ENCODE measurements around the gene NBPF3.

NBPF3 gene

DNA sequence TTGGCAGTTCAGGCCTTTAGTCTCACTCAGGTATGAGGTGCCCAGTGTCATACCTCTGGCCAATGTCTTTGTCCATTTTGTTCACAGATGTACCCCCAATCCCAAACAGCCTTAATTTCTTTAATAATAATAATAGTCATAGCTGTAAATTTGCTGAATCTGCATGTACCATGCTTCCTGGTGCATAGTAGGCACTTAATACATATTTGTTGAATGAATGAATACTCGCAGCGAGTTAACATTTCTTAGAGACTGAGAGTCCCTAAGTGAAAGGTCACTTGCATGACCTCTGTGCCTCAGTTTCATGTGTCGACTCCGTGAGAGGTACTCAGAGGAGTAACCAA lies 81.8 kb downstream of the NBPF3 start:
- no peak for DNase-seq

DNA sequence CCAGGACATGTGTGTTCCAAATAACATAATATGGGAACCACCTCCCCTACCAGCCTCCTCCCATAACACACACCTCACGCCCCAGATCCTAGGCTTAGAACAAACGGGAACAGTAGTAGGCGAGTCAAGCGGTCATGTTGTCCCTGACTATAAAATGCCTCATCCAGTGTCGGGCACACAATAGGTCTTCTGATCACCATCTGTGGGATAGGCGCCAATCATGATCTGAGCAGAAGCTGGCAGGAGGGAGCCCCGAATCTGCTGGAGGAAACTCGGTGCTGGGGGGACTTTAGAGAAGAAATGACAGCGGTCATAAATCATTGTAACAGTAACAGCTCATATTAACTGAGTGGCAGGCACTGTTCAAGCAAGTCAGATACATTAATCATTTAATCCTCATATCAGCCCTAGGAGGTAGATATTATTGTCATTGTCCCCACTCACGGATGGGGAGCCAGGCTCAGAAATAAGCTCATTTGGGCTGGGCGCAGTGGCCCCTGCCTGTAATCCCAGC lies 82.6 kb downstream of the NBPF3 start:
- DNase-seq = no peak

DNA sequence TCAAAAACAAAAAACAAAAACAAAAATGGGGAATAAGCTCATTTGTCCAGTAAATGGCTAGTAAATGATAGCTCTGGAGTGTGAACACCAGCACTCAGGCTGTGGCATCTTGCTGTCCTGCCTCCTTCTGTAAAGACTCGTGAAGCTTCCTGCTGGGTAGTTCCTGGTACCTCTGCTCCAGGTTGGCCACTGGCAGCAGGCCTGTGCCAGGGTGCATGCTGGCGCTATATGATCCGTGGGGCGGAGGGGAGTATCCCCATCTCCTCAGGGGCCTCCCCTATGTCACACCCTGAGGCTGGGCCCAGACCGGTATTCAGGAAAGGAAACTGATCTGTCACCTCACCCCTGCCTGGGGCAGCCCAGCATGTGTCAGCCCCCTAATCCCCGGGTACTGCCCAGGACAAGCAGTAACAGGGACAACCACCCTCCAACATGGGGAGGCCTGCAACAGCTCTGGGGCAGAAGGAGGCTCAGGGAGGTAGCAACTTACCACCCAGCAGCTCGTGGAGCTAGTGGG lies 83.4 kb downstream of the NBPF3 start:
- no peak for DNase-seq

DNA sequence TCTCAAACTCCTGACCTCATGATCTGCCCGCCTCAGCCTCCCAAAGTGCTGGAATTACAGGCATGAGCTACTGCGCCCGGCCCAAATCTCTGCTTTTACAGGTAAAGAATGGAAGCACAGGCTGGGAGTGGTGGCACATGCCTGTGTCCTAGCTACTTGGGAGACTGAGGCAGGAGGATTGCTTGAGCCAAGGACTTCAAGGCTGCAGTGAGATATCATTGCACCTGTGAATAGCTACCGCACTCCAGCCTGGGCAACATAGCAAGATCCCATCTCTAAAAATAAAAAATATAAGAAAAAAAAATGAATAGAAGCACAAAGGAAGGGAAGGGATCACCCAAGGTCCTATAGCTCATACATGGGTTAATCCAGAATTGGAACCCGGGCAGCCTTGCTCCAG lies 84.3 kb downstream of the NBPF3 start:
- no peak for DNase-seq

DNA sequence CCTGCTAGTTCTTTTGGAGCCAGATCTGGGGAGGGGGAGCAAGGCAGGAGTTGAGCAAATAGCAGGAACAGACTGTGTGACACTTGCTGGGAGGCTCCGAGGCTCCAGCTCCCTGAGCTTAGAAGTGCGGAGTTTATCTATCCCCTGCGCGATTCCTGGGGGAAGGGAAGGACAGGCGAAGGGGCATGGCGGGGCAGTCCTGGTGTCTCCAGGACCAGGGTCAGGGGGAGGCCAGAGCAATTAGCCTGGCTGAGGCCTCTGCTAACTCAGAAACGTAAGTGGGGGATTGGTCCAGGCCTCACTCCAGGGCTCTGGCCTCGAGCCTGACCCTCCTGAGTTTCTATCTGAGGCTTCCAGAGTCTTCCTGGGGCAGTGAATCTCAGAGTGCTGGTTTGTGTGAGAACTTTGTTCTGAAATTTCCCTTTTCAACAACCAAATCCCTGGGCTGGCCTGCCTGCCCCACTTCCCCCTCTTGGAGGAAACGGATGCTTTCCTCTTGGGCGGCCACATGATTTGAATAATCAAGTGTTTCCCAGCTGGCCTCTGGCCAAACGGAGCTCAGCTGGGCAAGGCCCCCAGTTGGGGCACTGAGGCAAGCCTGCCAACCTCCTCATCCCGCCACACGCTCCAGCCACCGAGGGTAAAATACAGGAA lies 84.9 kb downstream of the NBPF3 start:
- peak; percentile 38 for DNase-seq

DNA sequence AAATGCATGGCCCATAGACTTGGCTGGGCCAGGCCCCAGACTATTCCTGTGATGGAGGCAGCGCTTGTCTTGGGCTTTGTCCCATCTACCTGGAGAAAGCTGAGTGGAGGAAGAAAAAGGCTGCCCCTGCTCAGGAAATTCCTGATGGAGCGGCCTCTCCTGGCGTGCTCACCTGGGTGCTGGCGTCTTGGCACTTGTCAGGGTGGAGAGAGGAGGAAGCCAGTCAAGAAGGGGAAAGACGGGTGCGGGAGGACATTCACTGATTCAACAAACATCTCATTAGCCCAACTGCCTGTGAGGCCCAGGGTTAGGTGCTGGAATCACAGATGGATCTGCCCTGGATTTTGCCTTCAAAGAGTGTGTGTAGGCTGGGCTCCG lies 85.4 kb downstream of the NBPF3 start:
- DNase-seq = no peak

DNA sequence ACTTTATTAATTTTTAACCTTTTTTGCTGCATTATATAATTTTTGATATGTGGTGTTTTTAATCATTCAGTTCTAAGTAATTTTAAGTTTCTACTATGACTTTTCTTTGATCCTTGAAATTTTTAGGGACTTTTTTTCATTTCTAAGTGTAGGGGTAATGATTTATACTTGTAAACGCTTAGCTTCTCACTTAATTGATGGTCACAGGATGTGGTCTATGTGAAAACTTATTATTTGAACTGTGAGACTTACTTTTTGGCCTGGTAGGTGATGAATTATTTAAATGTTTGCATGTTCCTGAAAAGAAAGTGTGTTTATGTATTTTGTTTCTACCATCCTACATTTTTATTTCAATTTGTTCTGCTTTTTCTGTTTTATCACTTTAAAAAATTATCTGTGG lies 86.5 kb downstream of the NBPF3 start:
- DNase-seq = no peak

DNA sequence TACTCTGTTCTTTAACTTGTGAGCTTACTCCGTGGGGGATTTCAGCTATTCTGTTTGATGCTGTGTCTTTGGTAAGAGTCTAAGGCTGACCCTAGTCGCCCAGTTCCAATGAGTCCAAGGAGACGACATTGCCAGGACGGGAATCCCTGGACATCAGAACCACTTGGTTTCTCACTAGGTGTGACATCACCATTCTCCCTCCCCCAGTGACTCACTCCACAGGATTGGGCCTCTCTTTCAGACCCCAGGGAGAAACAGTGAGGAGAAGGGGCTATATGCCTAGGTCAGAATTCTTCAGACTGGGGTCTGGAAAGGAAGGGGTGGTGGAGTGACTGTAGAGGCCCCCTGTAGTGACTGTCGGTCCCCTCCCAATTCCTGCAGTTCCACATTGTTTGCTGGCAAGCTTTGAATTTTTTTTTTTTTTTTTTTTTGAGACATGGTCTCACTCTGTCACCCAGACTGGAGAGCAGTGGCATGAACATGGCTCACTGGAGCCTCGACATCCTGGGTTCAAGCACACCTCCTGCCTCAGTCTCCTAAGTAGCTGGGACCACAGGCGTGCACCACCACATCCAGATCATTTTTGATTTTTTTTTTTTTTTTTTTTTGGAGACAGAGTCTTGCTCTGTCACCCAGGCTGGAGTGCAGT lies 90.6 kb downstream of the NBPF3 start:
- no peak for DNase-seq

DNA sequence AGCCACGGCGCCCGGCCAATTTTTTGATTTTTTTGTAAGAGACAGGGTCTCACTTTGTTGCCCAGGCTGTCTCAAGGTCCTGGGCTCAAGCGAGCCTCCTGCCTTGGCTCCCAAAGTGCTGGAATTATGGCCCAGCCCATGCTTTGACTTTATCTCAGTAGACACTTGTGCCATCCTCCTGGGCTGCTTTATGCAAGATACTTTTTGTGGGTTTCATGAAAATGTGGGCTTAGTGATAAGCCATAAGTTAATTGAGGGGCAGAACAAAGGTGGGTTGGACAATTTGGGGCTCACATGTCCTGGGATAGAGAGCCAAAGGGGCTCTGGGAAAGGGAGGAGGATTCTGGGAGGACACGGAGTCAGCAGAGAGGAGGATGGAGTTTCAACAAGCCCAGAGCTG lies 91.3 kb downstream of the NBPF3 start:
- no peak for DNase-seq

DNA sequence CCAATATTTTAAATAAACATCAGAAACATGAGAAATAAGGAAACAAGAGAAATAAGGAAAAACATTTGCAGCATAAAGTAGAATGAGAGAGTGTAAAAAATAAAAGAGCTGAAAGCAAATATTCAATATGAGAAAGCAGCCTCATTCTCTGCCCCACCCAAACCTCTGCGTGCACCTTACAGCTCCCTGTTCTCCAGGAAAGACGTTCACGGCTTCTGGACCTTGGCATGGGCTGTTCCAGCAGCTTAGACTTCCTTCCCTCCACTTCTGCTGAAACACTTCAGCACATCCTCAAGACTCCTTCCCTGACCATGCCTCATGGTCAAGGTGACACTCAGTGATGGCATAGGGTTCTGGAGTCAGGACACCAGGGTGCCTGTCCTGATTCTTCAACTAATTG lies 92.6 kb downstream of the NBPF3 start:
- DNase-seq = no peak

DNA sequence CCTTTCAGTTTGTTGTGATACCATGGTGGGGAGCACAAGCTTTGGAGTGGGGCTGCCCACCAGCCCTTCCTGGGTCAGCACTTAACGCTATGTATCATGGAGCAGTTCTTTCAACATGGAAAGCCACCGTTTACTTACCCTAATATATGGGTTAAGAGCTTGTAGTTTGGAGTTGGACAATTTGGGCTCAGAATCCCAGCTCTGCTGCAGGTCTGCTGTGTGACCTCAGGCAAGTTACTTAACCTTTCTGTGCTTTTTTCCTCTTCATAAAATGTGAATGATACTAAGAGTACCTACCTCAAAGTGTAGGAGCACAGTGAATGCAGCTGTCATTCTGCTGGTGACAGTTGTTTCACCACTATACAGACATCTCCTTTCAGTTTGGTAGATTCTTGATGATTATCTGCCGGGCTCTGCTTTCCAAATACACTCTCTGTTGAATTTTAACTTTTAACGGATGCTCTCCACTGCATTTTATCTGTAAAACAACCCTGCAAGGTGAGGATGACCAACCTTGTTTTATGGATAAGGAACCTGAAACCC lies 93.1 kb downstream of the NBPF3 start:
- no peak for DNase-seq

DNA sequence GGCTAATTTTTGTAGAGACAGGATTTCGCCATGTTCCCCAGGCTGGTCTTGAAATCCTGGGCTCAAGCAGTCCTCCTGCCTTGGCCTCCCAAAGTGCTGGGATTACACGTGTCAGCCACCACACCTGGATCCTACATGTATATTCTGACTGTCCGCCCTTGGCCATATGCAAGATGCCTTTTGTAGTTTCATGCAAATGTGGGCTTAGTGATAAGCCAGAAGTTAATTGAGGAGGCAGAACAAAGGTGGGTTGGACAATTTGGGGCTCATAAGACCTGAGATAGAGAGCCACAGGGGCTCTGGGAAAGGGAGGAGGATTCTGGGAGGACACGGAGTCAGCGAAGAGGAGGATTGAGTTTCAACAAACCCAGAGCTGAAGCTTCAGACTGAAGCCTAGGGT lies 94.2 kb downstream of the NBPF3 start:
- no peak for DNase-seq
